ENCODE measurements around the gene KLHL30.

KLHL30 gene

DNA sequence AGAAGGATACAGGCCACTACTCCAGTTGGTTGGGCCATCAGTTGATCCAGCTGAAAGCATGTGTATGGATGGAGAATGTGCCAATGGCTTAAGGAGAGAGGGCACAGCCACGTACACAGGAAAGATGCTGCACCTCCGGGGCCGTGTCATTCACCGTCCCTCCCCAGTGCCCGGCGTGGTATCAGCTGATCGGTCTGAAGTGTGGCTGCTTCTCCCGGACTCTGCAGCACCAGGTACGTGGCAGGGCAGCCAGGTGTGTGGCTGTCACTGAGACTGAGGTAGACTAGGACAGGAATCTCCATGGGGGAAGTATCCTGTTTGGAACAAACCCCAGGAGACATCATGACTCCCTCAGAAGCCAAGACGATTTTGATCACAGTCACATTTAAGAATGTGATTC lies 16.1 kb downstream of the KLHL30 start:
- Mint-ChIP-seq H3K4me1 (ENCODE audit: low read depth) (peaks cover 4% of the 10 kb centered on the region), H3K4me3 (no peak overlapping the region), H3K27ac (no peak overlapping the region), H3K27me3 (peaks cover 7% of the 10 kb centered on the region), H3K9me3 (peaks cover 4% of the 10 kb centered on the region), H3K36me3 (ENCODE audit: low read depth) (no peaks in the 10 kb centered on the region)
- no peak for DNase-seq

DNA sequence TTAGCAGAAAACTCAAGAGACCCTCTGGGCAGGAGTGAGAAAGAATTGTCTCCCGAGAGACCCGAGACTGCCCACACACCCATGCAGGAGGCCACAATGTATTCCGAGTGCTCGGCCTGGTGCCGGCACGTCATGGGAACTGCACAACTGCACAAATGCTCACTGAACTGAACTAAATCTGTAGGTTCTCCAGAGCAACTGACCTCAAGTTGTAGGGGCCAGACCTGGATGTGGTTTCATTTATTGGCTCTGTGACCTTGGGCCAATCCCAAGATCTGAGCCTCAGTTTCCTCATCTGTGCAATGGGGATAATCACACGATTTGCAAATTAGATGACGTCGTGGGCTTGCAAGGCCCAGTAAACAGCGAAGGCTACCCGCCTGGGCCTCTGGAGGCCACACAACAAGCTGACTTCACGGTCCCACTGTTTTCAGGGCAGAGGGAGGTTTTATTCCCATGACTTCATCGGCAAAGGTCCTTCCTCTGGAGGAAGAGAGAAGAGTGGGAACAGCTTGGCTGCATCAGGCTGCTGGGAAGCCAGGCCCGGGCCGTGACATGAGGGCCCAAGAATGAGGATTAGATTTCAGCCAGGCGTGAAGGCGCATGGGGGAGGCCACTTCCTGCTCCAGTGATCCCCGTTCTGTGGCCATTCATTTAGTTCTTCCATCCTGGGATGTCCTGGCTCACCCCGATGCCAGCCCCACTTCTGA lies 16.7 kb downstream of the KLHL30 start:
- no peak for DNase-seq
- Mint-ChIP-seq H3K36me3 (ENCODE audit: low read depth) (no peaks in the 10 kb centered on the region), H3K4me1 (ENCODE audit: low read depth) (peaks cover 6% of the 10 kb centered on the region), H3K27ac (no peak overlapping the region), H3K27me3 (peaks cover 12% of the 10 kb centered on the region), H3K9me3 (peaks cover 4% of the 10 kb centered on the region), H3K4me3 (no peak overlapping the region)

DNA sequence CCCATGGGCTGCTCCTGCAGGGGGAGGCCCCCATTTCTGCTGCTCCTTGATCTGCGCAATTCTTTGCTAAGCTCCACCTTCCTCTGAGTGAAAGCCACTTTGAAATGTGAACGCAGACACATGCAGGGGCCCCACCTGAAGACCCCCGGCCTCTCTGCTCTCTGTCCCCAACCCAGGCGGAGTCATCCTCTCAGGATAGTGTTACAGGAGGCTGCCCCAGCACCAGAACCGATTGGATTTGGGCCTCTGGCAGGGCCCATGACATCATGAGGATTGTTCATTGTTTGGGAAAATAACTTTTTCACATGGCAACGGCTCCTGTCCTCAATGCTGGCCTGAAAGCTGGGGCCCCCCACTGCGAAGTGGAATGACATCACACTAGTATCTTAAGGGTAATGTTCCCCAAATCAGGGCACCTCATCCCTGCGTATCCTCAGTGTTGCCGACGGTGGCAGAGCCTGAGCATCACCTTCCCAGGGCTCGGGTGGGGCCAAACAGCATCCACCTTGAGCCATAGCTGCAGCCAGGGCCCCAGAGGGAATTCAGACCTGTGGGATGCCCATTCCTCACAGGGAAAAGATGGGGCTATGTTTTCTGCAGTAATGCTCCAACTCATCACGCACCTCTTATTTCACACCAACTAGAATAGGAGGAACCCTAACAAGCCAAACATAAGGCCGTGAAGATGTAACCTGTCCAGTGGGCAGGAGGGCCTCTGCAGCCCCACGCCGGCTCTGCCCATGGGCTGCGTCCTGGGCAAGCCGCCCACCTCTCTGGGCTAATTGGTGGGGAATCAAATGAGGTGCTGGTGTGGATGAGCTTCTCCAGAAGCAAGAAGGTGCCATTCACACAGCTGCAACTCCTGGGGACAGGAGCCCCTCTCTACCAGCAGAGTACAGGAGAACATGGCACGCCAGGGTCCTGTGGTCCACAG lies 17.6 kb downstream of the KLHL30 start:
- Mint-ChIP-seq H3K4me1 (ENCODE audit: low read depth) (peaks cover 10% of the 10 kb centered on the region), H3K27ac (no peak overlapping the region), H3K27me3 (peaks cover 20% of the 10 kb centered on the region), H3K4me3 (no peak overlapping the region), H3K36me3 (ENCODE audit: low read depth) (no peaks in the 10 kb centered on the region), H3K9me3 (peaks cover 4% of the 10 kb centered on the region)
- no peak for DNase-seq

DNA sequence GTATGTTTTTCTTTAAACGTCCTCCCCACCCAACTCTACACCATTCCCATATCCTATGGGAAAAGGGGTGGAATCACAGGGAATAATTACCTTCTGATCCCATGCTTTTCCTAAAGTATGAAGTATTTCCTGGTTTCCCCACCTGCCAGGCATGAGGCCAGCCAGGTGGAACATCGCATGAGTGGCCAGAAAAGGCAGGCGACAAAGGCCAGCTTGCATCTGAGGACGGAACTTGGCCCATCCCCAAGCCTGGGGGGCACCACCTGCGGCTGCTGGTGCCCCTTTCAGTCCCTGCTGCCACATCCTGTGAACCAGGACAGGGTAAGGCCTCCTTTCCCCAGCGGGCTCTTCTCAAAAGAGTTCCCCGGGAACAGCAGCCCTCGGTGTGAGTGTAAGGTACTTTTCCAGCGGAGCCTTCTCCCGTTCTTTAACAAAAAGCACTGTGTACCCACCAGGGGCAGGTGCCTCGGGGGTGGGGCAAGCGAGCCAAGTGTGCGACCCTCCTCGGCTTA lies 19.1 kb downstream of the KLHL30 start:
- peaks cover 4% of the 10 kb centered on the region for H3K9me3 Mint-ChIP-seq
- H3K27ac Mint-ChIP-seq = no peak overlapping the region
- H3K4me1 Mint-ChIP-seq (ENCODE audit: low read depth) = peaks cover 10% of the 10 kb centered on the region
- peaks cover 25% of the 10 kb centered on the region for H3K27me3 Mint-ChIP-seq
- H3K36me3 Mint-ChIP-seq (ENCODE audit: low read depth) = no peaks in the 10 kb centered on the region
- no peak overlapping the region for H3K4me3 Mint-ChIP-seq
- no peak for DNase-seq

DNA sequence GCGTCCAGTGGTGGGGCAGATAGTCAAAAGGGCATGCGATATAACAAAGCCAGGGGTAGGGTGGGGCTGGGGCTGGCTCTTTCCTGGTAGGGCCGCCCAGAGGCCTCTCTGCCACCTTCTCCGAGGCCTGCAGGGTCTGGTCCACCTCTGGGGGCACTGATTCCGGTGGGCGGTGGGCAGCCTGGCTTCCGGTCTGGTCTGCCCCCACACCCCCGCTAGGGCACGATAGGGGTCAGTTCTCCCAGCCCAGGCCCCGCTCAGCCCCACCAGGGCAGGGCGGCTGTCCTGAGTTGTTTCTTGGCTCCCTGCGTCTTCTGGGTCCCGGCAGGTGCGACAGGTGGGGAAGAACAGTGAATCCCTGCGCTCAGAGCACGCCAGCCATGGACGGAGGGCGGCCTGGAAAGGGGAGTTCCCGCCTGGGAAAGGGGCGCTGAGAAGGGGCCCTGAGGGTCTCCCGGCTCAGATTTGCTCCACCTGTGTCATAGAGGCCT lies 19.6 kb downstream of the KLHL30 start:
- no peak overlapping the region for H3K4me3 Mint-ChIP-seq
- peaks cover 28% of the 10 kb centered on the region for H3K27me3 Mint-ChIP-seq
- peaks cover 4% of the 10 kb centered on the region for H3K9me3 Mint-ChIP-seq
- peaks cover 10% of the 10 kb centered on the region for H3K4me1 Mint-ChIP-seq (ENCODE audit: low read depth)
- no peaks in the 10 kb centered on the region for H3K36me3 Mint-ChIP-seq (ENCODE audit: low read depth)
- no peak overlapping the region for H3K27ac Mint-ChIP-seq
- DNase-seq = no peak

DNA sequence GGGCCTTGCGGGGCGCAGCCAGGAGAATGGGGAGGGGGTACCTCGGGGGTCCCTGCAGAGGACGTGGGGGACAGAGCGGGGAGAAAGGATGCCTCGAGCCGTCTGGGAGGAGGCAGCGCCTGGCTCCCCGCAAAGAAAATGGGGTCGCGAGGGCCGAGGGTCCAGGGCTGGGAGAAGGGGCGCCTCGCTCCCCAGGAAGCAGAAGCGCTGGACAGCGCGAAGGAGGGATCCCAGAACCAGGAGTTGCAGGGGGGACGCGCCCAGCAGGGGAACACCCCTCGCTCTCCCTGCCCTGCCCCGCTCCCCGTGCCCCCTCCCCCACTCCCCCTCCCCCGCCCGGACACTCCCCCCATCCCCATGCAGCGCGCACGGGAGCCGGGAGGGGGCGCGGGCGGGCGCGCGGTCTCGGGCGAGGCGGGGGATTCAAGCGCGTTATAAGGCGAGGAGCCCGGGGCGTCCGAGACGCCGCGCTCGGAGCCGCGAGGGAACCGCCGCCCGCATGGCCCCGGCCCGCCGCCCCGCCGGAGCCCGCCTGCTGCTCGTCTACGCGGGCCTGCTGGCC lies 20.1 kb downstream of the KLHL30 start, which contains the start of gene ERFE:
ERFE (plus strand) TSS at position 462 of the 562 bp plus-strand sequence; CDS start at position 500, 38 bp downstream.
- peaks cover 10% of the 10 kb centered on the region for H3K4me1 Mint-ChIP-seq (ENCODE audit: low read depth)
- no peaks in the 10 kb centered on the region for H3K36me3 Mint-ChIP-seq (ENCODE audit: low read depth)
- no peak within 1 kb of the TSS for H3K27ac Mint-ChIP-seq
- H3K4me3 Mint-ChIP-seq = peak within 1 kb of the TSS; percentile 53
- peak; percentile 76 for DNase-seq
- H3K9me3 Mint-ChIP-seq = peaks cover 4% of the 10 kb centered on the region
- H3K27me3 Mint-ChIP-seq = peaks cover 31% of the 10 kb centered on the region

DNA sequence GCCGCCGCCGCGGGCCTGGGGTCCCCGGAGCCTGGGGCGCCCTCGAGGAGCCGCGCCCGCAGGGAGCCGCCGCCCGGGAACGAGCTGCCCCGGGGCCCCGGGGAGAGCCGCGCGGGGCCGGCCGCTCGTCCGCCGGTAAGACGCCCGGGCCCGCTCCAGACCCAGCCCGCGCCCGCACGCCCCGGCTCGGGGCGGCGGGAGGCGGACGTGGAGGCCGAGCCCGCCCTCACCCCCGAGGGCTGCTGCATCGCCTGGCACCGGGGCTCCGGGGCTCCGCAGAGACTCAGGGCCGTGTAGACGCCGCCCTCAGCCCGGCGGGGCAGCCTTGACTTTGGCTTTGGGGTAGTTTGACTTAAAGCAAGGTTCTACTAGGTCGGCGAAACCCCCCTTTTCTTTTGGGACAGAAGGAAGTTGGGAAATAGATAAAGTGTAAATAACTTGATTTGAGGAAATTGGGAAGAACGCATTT lies 20.6 kb downstream of the KLHL30 start:
- Mint-ChIP-seq H3K4me3 (peak overlapping the region; percentile 53), H3K9me3 (peaks cover 2% of the 10 kb centered on the region), H3K27me3 (peaks cover 31% of the 10 kb centered on the region), H3K4me1 (ENCODE audit: low read depth) (peaks cover 10% of the 10 kb centered on the region), H3K36me3 (ENCODE audit: low read depth) (no peaks in the 10 kb centered on the region), H3K27ac (no peak overlapping the region)
- DNase-seq = peak; percentile 57

DNA sequence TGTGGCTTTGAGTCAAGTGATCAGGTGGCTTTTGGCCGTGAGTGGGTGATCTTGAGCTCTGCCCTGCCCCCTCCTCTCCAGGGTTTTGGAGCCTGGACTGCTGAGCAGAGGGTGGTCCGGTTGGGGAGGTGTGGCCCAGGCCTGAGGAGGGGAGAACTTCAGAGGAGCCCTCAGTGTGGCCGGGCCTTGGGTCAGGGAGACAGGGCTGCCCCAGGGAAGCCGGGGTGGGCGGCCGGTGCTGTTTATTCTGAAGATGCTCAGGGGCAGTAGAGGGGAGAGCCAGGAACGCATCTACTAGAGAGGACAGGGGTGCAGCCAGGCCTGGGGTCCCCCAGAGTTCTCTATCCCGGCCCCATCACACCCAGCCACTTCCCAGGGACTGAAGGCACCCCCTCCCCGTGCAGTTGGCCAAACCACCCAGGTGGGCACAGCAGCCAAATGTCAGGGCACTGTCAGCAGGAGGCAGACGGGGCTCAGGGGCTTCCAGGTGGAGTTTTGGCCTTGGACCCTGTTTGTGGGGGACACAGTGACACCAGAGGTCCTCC lies 21.3 kb downstream of the KLHL30 start:
- H3K36me3 Mint-ChIP-seq (ENCODE audit: low read depth) = no peaks in the 10 kb centered on the region
- H3K27ac Mint-ChIP-seq = no peak overlapping the region
- H3K4me3 Mint-ChIP-seq = peak overlapping the region; percentile 53
- H3K27me3 Mint-ChIP-seq = peaks cover 37% of the 10 kb centered on the region
- peaks cover 12% of the 10 kb centered on the region for H3K4me1 Mint-ChIP-seq (ENCODE audit: low read depth)
- H3K9me3 Mint-ChIP-seq = no peaks in the 10 kb centered on the region
- DNase-seq = no peak

DNA sequence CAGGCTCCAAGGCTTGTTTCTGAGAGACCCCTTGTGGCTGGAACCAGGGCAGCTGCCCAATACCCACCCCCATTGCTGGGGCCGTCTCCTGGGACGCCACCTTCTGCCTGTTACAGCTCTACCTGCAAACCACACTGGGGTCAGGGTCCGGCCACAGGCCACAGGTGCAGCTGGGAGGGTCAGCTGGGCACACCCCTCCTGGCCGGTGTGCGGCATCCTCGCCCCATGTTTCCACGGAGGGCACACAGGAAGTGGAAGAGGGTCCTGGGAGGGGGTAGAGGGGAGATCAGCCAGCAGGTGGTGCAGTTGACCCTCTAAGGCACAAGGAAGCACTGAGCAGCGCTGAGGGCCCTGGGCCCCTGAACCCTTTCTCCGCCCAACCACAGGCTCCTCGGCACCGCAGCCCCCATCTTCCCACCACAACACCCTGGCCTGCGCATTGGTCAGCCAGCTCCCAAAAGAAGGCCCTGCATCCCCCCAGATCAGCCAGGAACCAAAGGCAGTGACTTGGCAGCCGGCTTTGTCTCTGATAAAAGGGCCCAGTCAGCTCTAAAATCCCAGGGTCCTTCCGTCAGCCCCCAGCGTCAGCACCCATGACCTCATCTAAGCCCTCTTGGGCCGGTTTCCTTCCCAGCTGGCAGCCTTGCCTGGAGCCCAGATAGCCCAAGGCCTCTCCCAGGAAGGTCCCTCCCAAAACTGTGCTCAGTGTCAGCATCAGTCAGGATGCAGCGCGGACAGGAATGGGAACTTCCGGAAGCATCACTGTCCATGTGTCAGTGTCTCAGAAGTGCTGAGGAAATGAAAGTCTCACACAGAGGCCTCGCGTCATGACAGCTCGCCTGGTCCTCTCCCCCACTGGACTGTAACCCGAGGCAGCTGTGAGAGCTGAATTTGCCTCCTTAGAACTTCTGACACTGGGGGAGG lies 22.0 kb downstream of the KLHL30 start:
- Mint-ChIP-seq H3K27ac (no peak overlapping the region), H3K9me3 (no peaks in the 10 kb centered on the region), H3K4me3 (no peak overlapping the region), H3K4me1 (ENCODE audit: low read depth) (peaks cover 15% of the 10 kb centered on the region), H3K36me3 (ENCODE audit: low read depth) (no peaks in the 10 kb centered on the region), H3K27me3 (peaks cover 44% of the 10 kb centered on the region)
- DNase-seq = no peak

DNA sequence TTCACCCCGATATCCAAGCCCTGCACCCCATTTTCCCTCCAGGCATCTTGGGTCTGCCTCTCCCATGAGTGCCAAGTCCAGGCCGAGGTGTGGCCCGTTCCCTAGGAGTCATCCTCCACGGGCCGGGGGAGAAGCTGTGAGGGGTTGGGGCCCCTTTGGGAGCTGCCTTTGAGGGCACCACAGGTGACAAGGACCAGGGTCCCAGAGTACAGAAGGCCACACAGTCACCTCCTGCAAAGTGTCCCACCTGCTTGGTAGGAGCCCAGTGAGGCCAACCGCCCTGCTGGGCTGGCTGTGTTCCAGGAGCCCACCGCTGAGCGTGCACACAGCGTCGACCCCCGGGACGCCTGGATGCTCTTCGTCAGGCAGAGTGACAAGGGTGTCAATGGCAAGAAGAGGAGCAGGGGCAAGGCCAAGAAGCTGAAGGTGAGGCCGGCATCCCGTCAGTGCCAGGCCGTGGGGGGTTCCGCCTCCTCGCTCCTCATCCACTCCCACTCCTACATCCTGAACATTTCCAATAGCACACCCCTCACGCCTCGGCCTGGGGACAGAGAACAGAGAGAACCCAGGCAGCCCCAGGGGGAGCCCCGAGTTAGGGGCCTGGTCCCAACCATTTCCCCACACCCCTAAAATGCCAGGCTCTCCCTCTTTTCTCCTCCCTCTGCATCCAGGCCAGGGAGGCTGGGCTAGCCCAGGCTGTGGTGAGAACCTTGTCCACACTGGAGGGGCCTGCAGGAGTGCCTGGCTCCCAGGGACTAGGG lies 23.0 kb downstream of the KLHL30 start:
- Mint-ChIP-seq H3K4me1 (ENCODE audit: low read depth) (peaks cover 15% of the 10 kb centered on the region), H3K27me3 (peaks cover 45% of the 10 kb centered on the region), H3K36me3 (ENCODE audit: low read depth) (no peaks in the 10 kb centered on the region), H3K27ac (no peak overlapping the region), H3K9me3 (no peaks in the 10 kb centered on the region), H3K4me3 (no peak overlapping the region)
- no peak for DNase-seq

DNA sequence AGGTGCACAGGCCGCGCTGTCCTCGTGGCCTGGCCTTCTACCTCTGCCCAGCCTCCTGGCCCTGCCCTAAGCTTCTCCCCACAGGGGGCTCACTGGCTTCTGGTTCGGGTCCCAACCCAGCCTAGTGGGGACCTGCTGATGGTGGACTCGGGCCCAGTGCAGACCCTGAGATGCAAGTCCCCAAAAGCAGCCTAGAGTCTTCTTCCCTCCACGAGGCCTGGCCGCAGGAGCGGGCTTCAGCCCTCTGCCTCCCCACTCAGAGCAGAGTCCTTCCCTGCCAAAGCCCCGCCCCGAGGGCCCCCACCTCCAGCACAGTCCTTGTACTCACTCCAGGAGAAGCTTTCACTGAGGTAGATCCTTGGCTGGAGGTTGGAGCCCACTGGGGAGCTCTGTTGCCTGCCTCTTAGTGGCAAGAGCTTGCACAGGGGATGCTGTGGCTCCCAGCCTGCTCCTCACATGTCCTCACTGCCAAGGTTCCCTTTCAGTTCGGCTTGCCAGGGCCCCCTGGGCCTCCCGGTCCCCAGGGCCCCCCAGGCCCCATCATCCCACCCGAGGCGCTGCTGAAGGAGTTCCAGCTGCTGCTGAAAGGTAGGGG lies 23.9 kb downstream of the KLHL30 start:
- no peak overlapping the region for H3K27ac Mint-ChIP-seq
- peaks cover 15% of the 10 kb centered on the region for H3K4me1 Mint-ChIP-seq (ENCODE audit: low read depth)
- H3K9me3 Mint-ChIP-seq = no peaks in the 10 kb centered on the region
- H3K27me3 Mint-ChIP-seq = peaks cover 44% of the 10 kb centered on the region
- DNase-seq = no peak
- no peak overlapping the region for H3K4me3 Mint-ChIP-seq
- peaks cover 4% of the 10 kb centered on the region for H3K36me3 Mint-ChIP-seq (ENCODE audit: low read depth)

DNA sequence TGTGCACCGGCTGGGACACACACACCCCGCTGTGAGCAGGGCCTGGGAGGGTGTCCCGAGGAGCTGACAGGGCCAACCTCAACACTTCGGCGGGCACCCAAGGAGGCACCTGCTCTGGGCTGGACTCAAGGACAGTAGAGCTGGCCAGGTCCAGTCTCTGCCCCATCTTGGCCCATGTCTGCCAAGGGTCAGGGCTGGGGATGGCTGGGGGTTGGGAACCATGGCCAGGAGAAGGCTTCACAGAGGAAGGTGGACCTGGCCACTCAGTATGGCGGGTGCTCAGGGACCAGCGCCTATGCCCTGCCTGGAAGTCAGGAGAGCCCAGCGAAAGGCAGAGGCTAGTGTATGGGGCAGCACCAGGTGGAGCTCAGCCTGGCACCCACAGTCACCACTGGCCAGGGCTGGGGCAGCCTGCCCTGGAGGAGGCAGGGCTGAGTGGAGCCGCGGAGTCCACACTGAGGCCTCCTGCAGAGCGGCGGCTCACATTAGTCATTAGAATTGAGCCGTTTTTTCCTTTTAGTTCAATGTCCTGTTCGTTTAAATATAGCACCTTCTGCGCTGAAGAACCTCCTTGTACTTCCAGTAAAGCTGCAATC lies 24.5 kb downstream of the KLHL30 start:
- H3K4me1 Mint-ChIP-seq (ENCODE audit: low read depth) = peaks cover 15% of the 10 kb centered on the region
- no peak for DNase-seq
- H3K27ac Mint-ChIP-seq = no peak overlapping the region
- peaks cover 10% of the 10 kb centered on the region for H3K36me3 Mint-ChIP-seq (ENCODE audit: low read depth)
- no peaks in the 10 kb centered on the region for H3K9me3 Mint-ChIP-seq
- H3K4me3 Mint-ChIP-seq = no peak overlapping the region
- peaks cover 43% of the 10 kb centered on the region for H3K27me3 Mint-ChIP-seq
